Lower lobe of right lung (tissue), 2 donors: Measurements from ENCODE around the gene CACNA1F. TPM values are rescaled to one million over a fixed set of nuclear protein-coding genes. Genes with fewer than 3 reads are reported as not detected.

Experiments used
- ATAC-seq, 2 donors: fragments of 200-7000 bp; cut with Tn5 transposase; one replicate each; pipeline ENCODE4 v1.9.1; 2020 to 2022; ENCODE audit warnings: mild to moderate bottlenecking in 2 of 2, moderate library complexity in 2 of 2
- DNase-seq: peaks from one replicate; pipeline ENCODE4 v3.0.0-alpha.2; 2020
- H3K27ac ChIP-seq: fragments of 200-600 bp; one replicate; pipeline ENCODE4 v1.8.0; 2022
- H3K27me3 ChIP-seq: fragments of 200-600 bp; one replicate; pipeline ENCODE4 v1.8.0; 2022; ENCODE audit warnings: low read depth
- H3K36me3 ChIP-seq: fragments of 200-600 bp; one replicate; pipeline ENCODE4 v1.8.0; 2022; ENCODE audit warnings: mild to moderate bottlenecking
- H3K4me1 ChIP-seq: fragments of 200-600 bp; one replicate; pipeline ENCODE4 v1.8.0; 2022
- H3K4me3 ChIP-seq: fragments of 200-600 bp; one replicate; pipeline ENCODE4 v1.8.0; 2022; ENCODE audit warnings: mild to moderate bottlenecking
- H3K9me3 ChIP-seq: fragments of 200-600 bp; one replicate; pipeline ENCODE4 v1.8.0; 2022
- CTCF ChIP-seq: fragments of 200-600 bp; IDR thresholded peaks from one replicate; pipeline ENCODE4 v1.8.0; 2022; ENCODE audit warnings: antibody characterized with exemption, mild to moderate bottlenecking
- intact Hi-C: fragments of 100-400 bp; cut with DNase I; formaldehyde crosslinking; loops from one replicate; pipeline ENCODE4 v1.11.0; 2022
- total RNA-seq: library from RNA; stranded (reverse); fragmentation: NEBNext Ultra II Directional; extraction: Animal tissue kit (Norgen Biotek cat#: 25700); gene quantifications from one replicate; pipeline ENCODE4 v1.2.1, GENCODE V29; 2021
- donor health status: DM: no; HTN: yes; CAD: no; lungs with severe emphysema.

The CACNA1F gene
- total RNA-seq, 1 donor from 2014 or later = 1.4 TPM

DNA sequence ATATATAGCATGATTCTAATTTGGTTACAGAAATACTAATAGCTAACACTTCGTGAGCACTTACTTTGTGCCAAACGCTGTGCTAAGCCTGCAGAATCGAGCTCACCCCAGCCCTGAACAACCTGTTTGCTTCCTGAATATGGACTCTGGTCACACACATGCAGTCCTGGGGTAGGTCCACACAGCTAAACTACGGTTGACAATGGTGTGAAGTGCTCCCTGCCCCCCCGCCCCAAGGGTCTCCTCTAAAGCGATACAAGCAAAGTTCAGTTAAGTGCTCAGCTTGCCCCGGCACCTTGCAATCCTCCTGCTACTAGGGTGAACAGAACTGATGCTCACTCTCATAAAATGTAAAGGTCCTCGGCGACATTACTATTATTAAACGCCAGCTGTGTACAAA, 30.5 kb upstream of the CACNA1F start:
- DNase-seq = no peak
- Histone ChIP-seq H3K9me3 (no peaks in the 10 kb centered on the region), H3K27me3 (no peaks in the 10 kb centered on the region), H3K4me3 (no peak overlapping the region), H3K36me3 (no peaks in the 10 kb centered on the region), H3K4me1 (no peaks in the 10 kb centered on the region), H3K27ac (no peak overlapping the region)
- no peak for ATAC-seq
- TF ChIP-seq CTCF = no peak
- intact Hi-C loops = no loop called here

DNA sequence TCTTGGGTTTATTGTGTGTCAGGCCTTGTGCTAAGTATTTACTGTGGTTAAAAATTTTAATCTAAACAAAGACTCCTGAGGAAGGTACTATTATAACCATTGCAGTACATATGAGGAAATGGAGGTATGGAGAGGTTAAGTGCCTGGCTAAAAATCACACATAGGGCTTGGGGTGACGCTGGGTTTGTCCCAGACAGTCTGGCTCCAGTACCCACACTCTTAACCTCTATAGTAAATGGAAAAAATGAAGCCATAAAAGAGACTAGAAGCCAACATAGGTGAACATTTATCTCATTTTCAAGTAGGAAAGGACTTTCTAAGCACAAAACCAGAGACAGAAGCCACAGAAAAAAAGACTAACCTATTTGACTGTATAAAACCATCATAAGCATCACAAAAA, 29.5 kb upstream of the CACNA1F start:
- Histone ChIP-seq H3K36me3 (no peaks in the 10 kb centered on the region), H3K27ac (no peak overlapping the region), H3K27me3 (no peaks in the 10 kb centered on the region), H3K4me3 (no peak overlapping the region), H3K4me1 (no peaks in the 10 kb centered on the region), H3K9me3 (no peaks in the 10 kb centered on the region)
- TF ChIP-seq CTCF = no peak
- no peak for DNase-seq
- intact Hi-C loops = no loop called here
- no peak for ATAC-seq

- H3K4me3 ChIP-seq = no peak overlapping the region
- no peak for ATAC-seq
- no peaks in the 10 kb centered on the region for H3K9me3 ChIP-seq
- no peak for TF ChIP-seq CTCF
- intact Hi-C loops = no loop called here
- no peaks in the 10 kb centered on the region for H3K27me3 ChIP-seq
- DNase-seq = no peak
- no peaks in the 10 kb centered on the region for H3K4me1 ChIP-seq
- no peak overlapping the region for H3K27ac ChIP-seq
- no peaks in the 10 kb centered on the region for H3K36me3 ChIP-seq
Observed at GRCh38 chrX:49260221-49260985, 27.3 kb upstream of the CACNA1F start.

DNA sequence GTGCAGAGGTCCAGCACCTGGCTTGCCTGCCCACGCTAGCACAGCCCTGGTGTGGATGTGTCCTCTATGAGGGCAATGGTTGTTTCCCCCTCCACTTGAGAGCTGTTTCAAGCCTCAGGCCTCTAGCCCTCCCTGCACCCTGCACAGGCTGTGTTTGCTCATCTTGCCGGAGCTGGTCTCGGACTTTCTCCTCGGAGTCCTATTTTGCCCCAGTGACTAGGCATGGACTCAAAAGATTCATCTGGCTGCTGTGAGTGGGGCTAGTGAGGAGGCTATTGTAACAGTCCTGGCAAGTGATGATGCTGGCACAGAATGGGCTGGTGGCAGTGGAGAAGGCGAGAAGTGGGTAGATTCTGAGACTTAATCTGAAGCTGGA, 25.6 kb upstream of the CACNA1F start:
- H3K27ac ChIP-seq = no peak overlapping the region
- intact Hi-C loops = no loop called here
- no peaks in the 10 kb centered on the region for H3K36me3 ChIP-seq
- H3K4me1 ChIP-seq = no peaks in the 10 kb centered on the region
- no peaks in the 10 kb centered on the region for H3K27me3 ChIP-seq
- DNase-seq = no peak
- ATAC-seq = no peak
- no peak for TF ChIP-seq CTCF
- no peaks in the 10 kb centered on the region for H3K9me3 ChIP-seq
- no peak overlapping the region for H3K4me3 ChIP-seq

DNA sequence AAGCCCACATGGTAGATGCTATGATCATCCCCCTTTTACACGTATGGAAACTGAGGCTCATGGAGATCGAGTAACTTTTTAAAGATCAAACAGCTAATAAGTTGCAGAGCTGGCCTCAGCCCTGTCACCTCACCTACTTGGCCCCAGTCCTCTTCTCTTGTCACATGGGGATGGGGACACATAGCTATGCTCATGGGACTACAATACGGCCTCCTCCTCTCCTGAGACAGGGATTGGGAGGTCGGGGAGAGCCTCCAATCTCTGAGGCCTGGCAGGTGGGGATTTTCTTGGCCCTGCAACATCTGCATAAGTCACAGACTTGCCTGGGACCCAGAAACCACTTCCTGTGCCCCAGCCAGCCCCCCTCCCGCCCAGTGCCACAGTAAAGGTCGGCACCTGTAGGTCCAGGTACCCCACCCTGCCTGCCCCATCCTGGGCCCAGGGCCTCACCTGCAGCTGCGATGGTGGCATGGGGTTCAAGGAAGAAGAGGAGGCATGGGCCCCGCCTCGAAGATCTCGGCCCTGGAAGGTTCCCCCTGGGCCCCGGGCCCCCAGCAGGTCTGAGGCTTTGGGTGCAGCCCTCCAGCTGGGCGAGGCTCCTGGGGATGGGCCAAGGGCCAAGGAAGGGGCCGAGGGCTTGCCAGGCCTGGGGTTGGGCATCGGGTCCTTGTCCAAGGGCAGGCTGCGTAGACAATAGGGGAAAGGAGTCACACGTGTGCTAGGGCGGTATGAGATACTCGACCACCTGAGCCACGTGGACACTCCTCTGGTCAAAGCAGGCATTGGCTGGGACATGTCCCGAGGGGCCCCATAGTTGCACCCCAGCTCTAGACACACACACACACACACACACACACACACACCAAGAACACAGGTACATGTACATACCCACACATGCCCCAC, 25.0 kb upstream of the CACNA1F start:
- intact Hi-C loops = no loop called here
- DNase-seq (no peak), ATAC-seq (no peak)
- H3K36me3 ChIP-seq = no peaks in the 10 kb centered on the region
- no peaks in the 10 kb centered on the region for H3K4me1 ChIP-seq
- H3K4me3 ChIP-seq = no peak overlapping the region
- H3K27ac ChIP-seq = no peak overlapping the region
- no peaks in the 10 kb centered on the region for H3K9me3 ChIP-seq
- TF ChIP-seq CTCF = no peak
- no peaks in the 10 kb centered on the region for H3K27me3 ChIP-seq
